Memory B cell (primary cell): Measurements from ENCODE around the gene GPS1.
"Not testable (repeated sequence)": the region's sequence is repeated elsewhere in the genome, so short reads cannot be mapped to it uniquely, and the experiment has no call there.

ENCODE experiments used
- ATAC-seq: fragments of 150-1000 bp; cut with Tn5 transposase; 2 replicates; pipeline ENCODE4 v1.10.0; 2021; ENCODE audit warnings: low read depth, mild to moderate bottlenecking, moderate library complexity
- DNase-seq, 2 donors: peaks; one replicate each; pipeline ENCODE4 v3.0.0; 2022; ENCODE audit warnings: low spot score in 2 of 2
- H3K27ac Mint-ChIP-seq: one replicate; pipeline ENCODE4 v1.8.0; 2022; ENCODE audit warnings: mild to moderate bottlenecking, moderate library complexity, mixed read lengths
- H3K27me3 Mint-ChIP-seq: one replicate; pipeline ENCODE4 v1.8.0; 2022; ENCODE audit warnings: mixed read lengths
- H3K36me3 Mint-ChIP-seq: one replicate; pipeline ENCODE4 v1.8.0; 2022; ENCODE audit warnings: mild to moderate bottlenecking, mixed read lengths
- H3K4me1 Mint-ChIP-seq: one replicate; pipeline ENCODE4 v1.8.0; 2022; ENCODE audit warnings: mixed read lengths
- H3K4me3 Mint-ChIP-seq: one replicate; pipeline ENCODE4 v1.8.0; 2022; ENCODE audit warnings: mild to moderate bottlenecking, moderate library complexity, mixed read lengths
- H3K9me3 Mint-ChIP-seq: one replicate; pipeline ENCODE4 v1.8.0; 2022; ENCODE audit warnings: mixed read lengths

Gene GPS1

GRCh38 chr17:82038796-82039409 lies 12.8 kb upstream of the GPS1 start:
- H3K27me3 Mint-ChIP-seq, H3K4me1 Mint-ChIP-seq, ATAC-seq, H3K27ac Mint-ChIP-seq, H3K9me3 Mint-ChIP-seq, H3K36me3 Mint-ChIP-seq, DNase-seq: not testable (repeated sequence)
- H3K4me3 Mint-ChIP-seq = peak overlapping the region; percentile 5

GRCh38 chr17:82039695-82040299 lies 11.9 kb upstream of the GPS1 start:
- Mint-ChIP-seq H3K4me1 (peaks cover 5% of the 10 kb centered on the region), H3K4me3 (no peak overlapping the region), H3K27me3 (no peaks in the 10 kb centered on the region), H3K27ac (no peak overlapping the region), H3K9me3 (no peaks in the 10 kb centered on the region), H3K36me3 (peaks cover 4% of the 10 kb centered on the region)
- no peak for DNase-seq
- ATAC-seq = no peak

GRCh38 chr17:82041144-82041814 lies 10.4 kb upstream of the GPS1 start:
- Mint-ChIP-seq H3K9me3 (no peaks in the 10 kb centered on the region), H3K4me1 (peaks cover 5% of the 10 kb centered on the region), H3K27me3 (no peaks in the 10 kb centered on the region), H3K4me3 (no peak overlapping the region), H3K27ac (no peak overlapping the region), H3K36me3 (no peaks in the 10 kb centered on the region)
- DNase-seq = no peak
- no peak for ATAC-seq

GRCh38 chr17:82042649-82043048 lies 9.0 kb upstream of the GPS1 start:
- H3K27ac Mint-ChIP-seq = no peak overlapping the region
- ATAC-seq = no peak
- H3K36me3 Mint-ChIP-seq = peaks cover 4% of the 10 kb centered on the region
- no peak overlapping the region for H3K4me3 Mint-ChIP-seq
- no peaks in the 10 kb centered on the region for H3K9me3 Mint-ChIP-seq
- H3K27me3 Mint-ChIP-seq = no peaks in the 10 kb centered on the region
- peaks cover 4% of the 10 kb centered on the region for H3K4me1 Mint-ChIP-seq
- DNase-seq = no peak

- Mint-ChIP-seq H3K4me3 (no peak overlapping the region), H3K36me3 (peaks cover 5% of the 10 kb centered on the region), H3K27me3 (no peaks in the 10 kb centered on the region), H3K27ac (no peak overlapping the region), H3K4me1 (no peaks in the 10 kb centered on the region), H3K9me3 (no peaks in the 10 kb centered on the region)
- no peak for DNase-seq
- ATAC-seq = no peak
Observed at GRCh38 chr17:82043507-82043906, 8.2 kb upstream of the GPS1 start.

- Mint-ChIP-seq H3K4me1 (peaks cover 8% of the 10 kb centered on the region), H3K27me3 (no peaks in the 10 kb centered on the region), H3K4me3 (no peak overlapping the region), H3K27ac (no peak overlapping the region), H3K9me3 (no peaks in the 10 kb centered on the region), H3K36me3 (peaks cover 7% of the 10 kb centered on the region)
- DNase-seq (no peak), ATAC-seq (no peak)
Observed at GRCh38 chr17:82045936-82046484, 5.7 kb upstream of the GPS1 start.

GRCh38 chr17:82046903-82047302 lies 4.8 kb upstream of the GPS1 start:
- Mint-ChIP-seq H3K27ac (no peak overlapping the region), H3K4me1 (peaks cover 8% of the 10 kb centered on the region), H3K27me3 (no peaks in the 10 kb centered on the region), H3K36me3 (peaks cover 7% of the 10 kb centered on the region), H3K9me3 (no peaks in the 10 kb centered on the region), H3K4me3 (no peak overlapping the region)
- DNase-seq = no peak
- ATAC-seq = no peak

GRCh38 chr17:82047379-82047778 lies 4.3 kb upstream of the GPS1 start:
- H3K4me1 Mint-ChIP-seq = peaks cover 8% of the 10 kb centered on the region

GRCh38 chr17:82047914-82048570 lies 3.7 kb upstream of the GPS1 start:
- DNase-seq (no peak), ATAC-seq (no peak)
- Mint-ChIP-seq H3K27ac (no peak overlapping the region), H3K27me3 (no peaks in the 10 kb centered on the region), H3K36me3 (peaks cover 7% of the 10 kb centered on the region), H3K4me1 (peaks cover 8% of the 10 kb centered on the region), H3K9me3 (no peaks in the 10 kb centered on the region), H3K4me3 (no peak overlapping the region)

More at GRCh38 chr17:82047379-82047778, 4.3 kb upstream of the GPS1 start:
- no peak overlapping the region for H3K4me3 Mint-ChIP-seq
- DNase-seq (no peak), ATAC-seq (no peak)
- H3K9me3 Mint-ChIP-seq = no peaks in the 10 kb centered on the region
- no peaks in the 10 kb centered on the region for H3K27me3 Mint-ChIP-seq
- H3K36me3 Mint-ChIP-seq = peaks cover 7% of the 10 kb centered on the region
- no peak overlapping the region for H3K27ac Mint-ChIP-seq

GRCh38 chr17:82048571-82048971 lies 3.1 kb upstream of the GPS1 start:
- no peaks in the 10 kb centered on the region for H3K9me3 Mint-ChIP-seq
- H3K4me3 Mint-ChIP-seq = no peak overlapping the region
- H3K36me3 Mint-ChIP-seq = peaks cover 7% of the 10 kb centered on the region
- ATAC-seq = no peak
- no peak overlapping the region for H3K27ac Mint-ChIP-seq
- DNase-seq = no peak
- peaks cover 8% of the 10 kb centered on the region for H3K4me1 Mint-ChIP-seq
- H3K27me3 Mint-ChIP-seq = no peaks in the 10 kb centered on the region

GRCh38 chr17:82049106-82049505 lies 2.6 kb upstream of the GPS1 start:
- no peaks in the 10 kb centered on the region for H3K9me3 Mint-ChIP-seq
- no peak overlapping the region for H3K4me3 Mint-ChIP-seq
- H3K27me3 Mint-ChIP-seq = no peaks in the 10 kb centered on the region
- no peak overlapping the region for H3K27ac Mint-ChIP-seq
- DNase-seq = no peak
- no peak for ATAC-seq
- H3K36me3 Mint-ChIP-seq = peaks cover 7% of the 10 kb centered on the region
- peaks cover 8% of the 10 kb centered on the region for H3K4me1 Mint-ChIP-seq

- H3K27ac Mint-ChIP-seq = no peak overlapping the region
- H3K36me3 Mint-ChIP-seq = peaks cover 7% of the 10 kb centered on the region
- no peak for DNase-seq
- H3K9me3 Mint-ChIP-seq = no peaks in the 10 kb centered on the region
- peaks cover 8% of the 10 kb centered on the region for H3K4me1 Mint-ChIP-seq
- no peaks in the 10 kb centered on the region for H3K27me3 Mint-ChIP-seq
- no peak for ATAC-seq
- H3K4me3 Mint-ChIP-seq = no peak overlapping the region
Observed at GRCh38 chr17:82049521-82049971, 2.2 kb upstream of the GPS1 start.

- H3K4me3 Mint-ChIP-seq = peak overlapping the region; percentile 92
- H3K27me3 Mint-ChIP-seq = no peaks in the 10 kb centered on the region
- H3K27ac Mint-ChIP-seq = peak overlapping the region; percentile 86
- no peaks in the 10 kb centered on the region for H3K9me3 Mint-ChIP-seq
- peaks cover 10% of the 10 kb centered on the region for H3K36me3 Mint-ChIP-seq
- DNase-seq (no peak), ATAC-seq (no peak)
- H3K4me1 Mint-ChIP-seq = peaks cover 8% of the 10 kb centered on the region
Observed at GRCh38 chr17:82050152-82050760, 1.4 kb upstream of the GPS1 start.
